CD1c-positive myeloid dendritic cell (primary cell): ENCODE results near the gene CEP128.

Source experiments
- DNase-seq: peaks from one replicate; pipeline ENCODE4 v3.0.0-alpha.2; 2016; ENCODE audit errors: extremely low spot score

CEP128 gene

DNA sequence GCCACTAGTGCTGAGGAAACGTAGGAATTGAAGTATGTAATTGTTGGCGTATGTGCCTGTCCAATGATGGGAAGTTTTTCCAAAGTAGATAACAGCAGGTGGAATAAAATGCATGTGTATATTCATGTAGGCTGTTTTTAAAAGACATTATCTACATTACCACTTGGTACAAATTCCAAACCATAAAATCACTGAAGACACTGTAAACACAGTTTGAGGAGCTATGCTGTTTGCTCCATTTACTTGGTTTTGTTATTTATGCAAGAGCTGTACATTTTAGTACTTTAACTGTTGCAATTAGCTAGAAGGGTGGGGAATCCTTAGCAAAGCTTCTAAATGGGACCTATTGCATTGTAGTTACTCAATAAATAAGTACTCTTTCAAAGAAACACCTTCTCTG, 455.8 kb downstream of the CEP128 start:
- DNase-seq: no peak

DNA sequence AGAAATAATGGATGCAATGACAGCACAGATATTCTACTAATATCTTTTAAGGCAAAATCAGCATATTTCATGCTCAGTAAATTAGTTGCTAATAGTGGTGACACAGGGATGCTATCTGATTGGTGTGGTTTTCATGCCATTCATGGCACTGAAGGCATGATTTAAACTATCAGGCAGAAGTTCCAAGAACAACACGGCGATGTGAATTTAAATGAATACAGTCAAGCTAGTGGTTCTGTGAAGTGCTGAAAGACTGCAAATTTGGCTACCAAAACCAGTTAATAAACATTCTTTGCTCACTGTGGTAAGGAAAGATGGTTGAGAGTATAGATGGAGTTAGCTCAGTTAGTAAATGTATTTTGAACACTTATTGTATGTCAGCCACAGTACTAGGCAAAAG, 458.2 kb downstream of the CEP128 start:
- DNase-seq: no peak

DNA sequence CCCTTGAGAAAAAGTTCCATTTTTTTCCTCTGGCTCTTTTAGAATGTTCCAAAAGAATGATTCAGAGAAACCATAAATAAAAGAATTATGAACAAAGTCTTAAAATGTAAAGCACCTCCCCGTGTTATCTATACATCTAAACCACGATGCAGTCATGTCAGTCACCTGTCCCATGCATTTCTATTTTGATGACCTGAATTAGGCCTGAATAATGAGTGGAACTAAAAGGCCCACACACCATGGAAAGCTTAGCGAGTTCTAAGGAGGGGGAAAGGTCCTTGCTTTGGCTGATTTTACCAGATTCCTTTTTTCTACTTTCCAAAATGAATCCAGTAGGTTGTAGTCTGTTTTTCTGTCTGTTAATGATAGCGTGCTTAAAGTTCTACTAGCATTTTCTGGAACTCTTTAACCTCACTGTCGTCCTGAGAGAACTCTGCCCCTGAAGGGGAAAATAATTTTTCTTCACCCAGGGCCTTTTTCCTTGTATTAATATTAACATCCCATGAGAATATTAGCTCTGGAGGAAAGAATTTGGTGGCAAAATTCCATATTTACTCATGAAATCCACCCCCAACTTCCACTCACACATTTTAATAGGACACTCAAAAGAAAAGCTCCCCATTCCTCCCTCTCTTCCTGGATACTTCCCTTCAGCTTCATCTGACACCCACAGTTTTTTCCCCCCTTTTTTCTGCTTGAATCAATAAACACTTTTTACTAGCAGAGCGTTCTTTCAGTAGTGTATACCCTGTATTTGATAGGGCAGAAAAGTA, 464.0 kb downstream of the CEP128 start:
- DNase-seq: no peak

- no peak for DNase-seq
Measured at GRCh38 chr14:80475074-80475473, 466.5 kb downstream of the CEP128 start.

DNA sequence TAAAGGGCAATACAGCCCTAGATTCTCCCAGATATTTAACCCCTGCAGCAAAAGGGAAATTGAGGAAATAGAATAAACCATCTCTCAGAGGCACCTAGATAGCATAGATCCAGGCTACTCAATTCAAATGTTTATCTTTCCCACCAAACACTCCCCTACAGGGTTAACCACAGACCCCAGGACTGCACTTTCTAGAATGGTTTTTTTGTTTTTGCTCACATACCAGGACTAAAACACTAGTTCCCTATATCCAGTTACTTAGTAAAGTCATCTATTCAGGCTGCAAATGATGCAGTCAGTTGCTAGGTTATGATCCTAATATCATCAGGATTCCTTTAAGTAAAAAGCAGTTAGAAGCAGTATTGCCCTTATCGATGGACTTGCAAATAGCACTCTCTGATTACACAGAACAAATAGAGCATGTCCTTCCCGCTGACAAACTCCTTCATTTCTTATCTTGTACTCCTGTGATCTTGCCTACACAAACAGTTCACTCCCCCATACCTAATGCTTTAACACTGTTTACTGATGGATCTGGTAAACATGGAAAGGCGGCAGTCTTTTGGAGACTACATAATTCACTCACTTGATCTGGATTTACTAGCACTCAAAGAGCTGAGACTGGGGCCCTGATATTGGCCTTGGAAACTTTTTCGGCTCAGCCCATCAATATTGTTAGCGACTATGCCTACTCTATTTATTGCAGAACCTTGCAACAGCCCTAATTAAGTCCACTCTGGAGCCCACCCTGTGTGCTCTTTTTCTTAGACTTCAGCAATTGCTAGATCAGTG, 473.0 kb downstream of the CEP128 start:
- no peak for DNase-seq

GRCh38 chr14:80465546-80466220, 475.9 kb downstream of the CEP128 start:
- no peak for DNase-seq

- DNase-seq: no peak
Measured at GRCh38 chr14:80464531-80465149, 476.9 kb downstream of the CEP128 start.

DNA sequence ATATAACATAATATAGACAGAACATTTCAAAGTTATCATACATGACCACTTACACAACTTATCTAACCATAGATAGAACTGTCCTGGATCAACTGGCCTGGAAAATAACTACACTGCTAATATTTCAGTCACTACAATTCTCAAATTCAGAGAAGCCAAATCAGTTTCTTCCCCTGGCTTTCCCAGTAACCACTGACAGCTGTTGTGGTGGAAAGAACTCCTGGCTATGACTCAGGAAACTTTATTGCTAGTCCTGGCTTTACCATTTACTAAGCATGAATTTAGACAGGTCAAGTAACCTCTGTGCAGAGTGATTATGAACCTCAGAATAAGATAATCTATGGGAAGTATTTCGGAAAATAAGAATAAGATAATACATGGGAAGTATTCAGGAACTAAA, 485.3 kb downstream of the CEP128 start:
- no peak for DNase-seq

GRCh38 chr14:80455031-80455430, 486.5 kb downstream of the CEP128 start:
- no peak for DNase-seq

- no peak for DNase-seq
Measured at GRCh38 chr14:80448267-80448666, 493.3 kb downstream of the CEP128 start.

GRCh38 chr14:80447392-80447791, 494.1 kb downstream of the CEP128 start:
- DNase-seq: no peak
